GM12801 (cell line): ENCODE results near the gene HMGXB3.

Source experiments
- CTCF ChIP-seq: IDR thresholded peaks from one replicate; pipeline ENCODE4 v1.5.1; 2011; ENCODE audit warnings: control low read depth; ENCODE audit not compliant: insufficient read length; ENCODE audit errors: extremely low read depth

HMGXB3 gene

GRCh38 chr5:150079909-150080461 lies 79.4 kb downstream of the HMGXB3 start:
- TF ChIP-seq CTCF, result no peak

- TF ChIP-seq CTCF, result no peak
Measured at GRCh38 chr5:150080696-150081435, 80.3 kb downstream of the HMGXB3 start.

- no peak for TF ChIP-seq CTCF
Measured at GRCh38 chr5:150081541-150082283, 81.2 kb downstream of the HMGXB3 start.

- TF ChIP-seq CTCF, result no peak
Measured at GRCh38 chr5:150082374-150082773, 81.8 kb downstream of the HMGXB3 start.

GRCh38 chr5:150082889-150083288 lies 82.3 kb downstream of the HMGXB3 start:
- no peak for TF ChIP-seq CTCF

- no peak for TF ChIP-seq CTCF
Measured at GRCh38 chr5:150085191-150085912, 84.8 kb downstream of the HMGXB3 start.
